ENCODE results near the gene BMAL1. TPM values are rescaled to one million over a fixed set of nuclear protein-coding genes. Genes with fewer than 3 reads are reported as not detected.

Gene BMAL1
- total RNA-seq, 2 experiments from 2014 or later, result 71.3 to 73.3 TPM

DNA sequence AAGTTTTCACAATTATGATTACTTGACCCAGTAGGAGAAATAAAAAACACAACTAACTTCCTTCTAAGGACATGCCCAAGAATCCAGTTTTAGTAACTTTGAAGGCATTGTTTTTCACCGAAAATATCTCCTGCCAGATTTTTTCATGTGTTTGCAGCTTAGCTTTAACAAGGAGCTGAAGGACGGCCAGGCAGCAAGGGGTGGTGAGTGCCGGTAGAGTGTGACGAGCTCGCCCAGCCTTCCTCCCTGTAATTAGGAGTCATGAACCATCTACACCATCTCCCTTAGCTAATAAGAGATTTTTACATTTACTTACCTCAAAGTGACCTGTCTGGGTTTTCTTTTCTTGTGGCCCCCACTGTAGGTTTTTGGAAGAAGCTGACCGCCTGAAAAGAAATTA lies 72.0 kb downstream of the BMAL1 start:
- Mint-ChIP-seq H3K9me3 (no peaks in the 10 kb centered on the region), H3K4me1 (ENCODE audit: low read depth) (peaks cover 37% of the 10 kb centered on the region), H3K27ac (no peak overlapping the region), H3K4me3 (no peak overlapping the region), H3K27me3 (no peaks in the 10 kb centered on the region), H3K36me3 (ENCODE audit: low read depth) (peaks cover 52% of the 10 kb centered on the region)
- TF ChIP-seq, protein P1, sequence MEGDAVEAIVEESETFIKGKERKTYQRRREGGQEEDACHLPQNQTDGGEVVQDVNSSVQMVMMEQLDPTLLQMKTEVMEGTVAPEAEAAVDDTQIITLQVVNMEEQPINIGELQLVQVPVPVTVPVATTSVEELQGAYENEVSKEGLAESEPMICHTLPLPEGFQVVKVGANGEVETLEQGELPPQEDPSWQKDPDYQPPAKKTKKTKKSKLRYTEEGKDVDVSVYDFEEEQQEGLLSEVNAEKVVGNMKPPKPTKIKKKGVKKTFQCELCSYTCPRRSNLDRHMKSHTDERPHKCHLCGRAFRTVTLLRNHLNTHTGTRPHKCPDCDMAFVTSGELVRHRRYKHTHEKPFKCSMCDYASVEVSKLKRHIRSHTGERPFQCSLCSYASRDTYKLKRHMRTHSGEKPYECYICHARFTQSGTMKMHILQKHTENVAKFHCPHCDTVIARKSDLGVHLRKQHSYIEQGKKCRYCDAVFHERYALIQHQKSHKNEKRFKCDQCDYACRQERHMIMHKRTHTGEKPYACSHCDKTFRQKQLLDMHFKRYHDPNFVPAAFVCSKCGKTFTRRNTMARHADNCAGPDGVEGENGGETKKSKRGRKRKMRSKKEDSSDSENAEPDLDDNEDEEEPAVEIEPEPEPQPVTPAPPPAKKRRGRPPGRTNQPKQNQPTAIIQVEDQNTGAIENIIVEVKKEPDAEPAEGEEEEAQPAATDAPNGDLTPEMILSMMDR (IDR thresholded peaks at IDR 0.05), result no peak
- no peaks in the 10 kb centered on the region for H3K27me3 ChIP-seq (ENCODE audit: control insufficient read depth in 1 of 2, insufficient read depth in 2 of 2, low read length in 2 of 2)
- H3K27ac ChIP-seq (ENCODE audit: low read depth in 1 of 2, low read length in 2 of 2), result no peak overlapping the region
- ChIA-PET CTCF (no interaction called here), POLR2A (interaction anchor here (1.0 kb wide), 1 partner anchor 141 kb away, joined by 3 read pairs; no protein-coding TSS in a partner anchor)
- DNase-seq (no peak), ATAC-seq (ENCODE audit: poor library complexity) (no peak)
- intact Hi-C loops (cut with DNase I, micrococcal nuclease), result no loop called here
- no peaks in the 10 kb centered on the region for H3K9me3 ChIP-seq (ENCODE audit: control insufficient read depth in 1 of 2, insufficient read depth in 1 of 2, low read length in 2 of 2)
- peaks cover 26% of the 10 kb centered on the region for H3K4me1 ChIP-seq (ENCODE audit: insufficient read depth, low read length)
- peaks cover 52% of the 10 kb centered on the region for H3K36me3 ChIP-seq (ENCODE audit: insufficient read depth, low read length)
- no peak overlapping the region for H3K4me3 ChIP-seq (ENCODE audit: low read length)

DNA sequence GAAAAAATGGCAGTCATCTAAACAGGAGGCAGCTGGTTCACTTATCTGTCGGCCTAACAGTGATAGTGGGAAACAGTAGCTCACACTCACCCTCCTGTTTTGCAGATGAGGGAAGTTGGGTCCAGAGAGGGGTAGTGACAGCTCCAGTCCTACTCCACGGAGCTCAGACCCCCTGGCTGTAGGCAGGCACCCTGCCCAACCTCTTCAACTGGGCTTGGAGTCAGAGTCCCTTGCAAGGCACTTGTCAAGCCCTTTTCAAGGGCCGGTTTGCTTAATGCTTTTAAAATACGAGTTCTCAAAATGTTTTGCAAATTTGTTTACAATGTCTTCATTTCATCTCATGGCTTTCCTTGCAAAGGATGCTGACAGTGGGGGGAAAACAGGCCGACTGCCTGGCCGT lies 75.1 kb downstream of the BMAL1 start:
- H3K27ac Mint-ChIP-seq, result peak overlapping the region; percentile 11
- CTCF ChIA-PET, result interaction anchor here (0.8 kb wide), 1 partner anchor 267 kb away, joined by 3 read pairs; no protein-coding TSS in a partner anchor
- H3K36me3 ChIP-seq (ENCODE audit: insufficient read depth, low read length), result peaks cover 79% of the 10 kb centered on the region

DNA sequence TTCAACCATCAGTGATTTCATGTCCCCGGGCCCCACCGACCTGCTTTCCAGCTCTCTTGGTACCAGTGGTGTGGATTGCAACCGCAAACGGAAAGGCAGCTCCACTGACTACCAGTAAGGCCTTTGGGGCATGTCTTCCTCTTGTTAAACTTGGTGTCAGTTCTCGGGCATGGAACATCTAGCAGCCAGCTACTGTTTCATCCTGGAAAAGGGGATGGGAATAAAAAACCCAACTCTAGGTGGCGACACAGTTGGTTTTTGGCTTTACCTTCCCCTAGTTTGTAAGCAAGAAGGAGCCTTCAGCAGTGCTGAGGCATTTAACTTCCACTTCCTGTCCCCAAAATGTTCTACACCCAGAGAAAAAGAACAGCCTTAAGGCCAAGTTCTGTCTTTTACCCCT lies 76.7 kb downstream of the BMAL1 start:
- H3K27me3 ChIP-seq (ENCODE audit: control insufficient read depth in 1 of 2, insufficient read depth in 2 of 2, low read length in 2 of 2), result no peaks in the 10 kb centered on the region
- POLR2A ChIA-PET, result no interaction called here
- H3K4me3 ChIP-seq (ENCODE audit: low read length), result no peak overlapping the region
- H3K36me3 Mint-ChIP-seq (ENCODE audit: low read depth), result peaks cover 84% of the 10 kb centered on the region
- no peak overlapping the region for H3K27ac ChIP-seq (ENCODE audit: low read depth in 1 of 2, low read length in 2 of 2)
- H3K27me3 Mint-ChIP-seq, result no peaks in the 10 kb centered on the region
- H3K27ac Mint-ChIP-seq, result no peak overlapping the region
- DNase-seq (no peak), ATAC-seq (ENCODE audit: poor library complexity) (no peak)
- no peaks in the 10 kb centered on the region for H3K9me3 Mint-ChIP-seq
- no peak overlapping the region for H3K4me3 Mint-ChIP-seq
- H3K36me3 ChIP-seq (ENCODE audit: insufficient read depth, low read length), result peaks cover 94% of the 10 kb centered on the region
- no peaks in the 10 kb centered on the region for H3K9me3 ChIP-seq (ENCODE audit: control insufficient read depth in 1 of 2, insufficient read depth in 1 of 2, low read length in 2 of 2)
- CTCF ChIA-PET, result no interaction called here
- TF ChIP-seq, protein P1 (IDR thresholded peaks at IDR 0.05), result no peak
- intact Hi-C loops (cut with DNase I, micrococcal nuclease), result no loop called here
- peaks cover 3% of the 10 kb centered on the region for H3K4me1 ChIP-seq (ENCODE audit: insufficient read depth, low read length)
- peaks cover 4% of the 10 kb centered on the region for H3K4me1 Mint-ChIP-seq (ENCODE audit: low read depth)

More for the DNA sequence above, 75.1 kb downstream of the BMAL1 start:
- H3K4me3 ChIP-seq (ENCODE audit: low read length), result no peak overlapping the region
- ATAC-seq (ENCODE audit: poor library complexity), result no peak
- POLR2A ChIA-PET, result no interaction called here
- TF ChIP-seq, protein P1 (IDR thresholded peaks at IDR 0.05), result no peak
- H3K9me3 Mint-ChIP-seq, result no peaks in the 10 kb centered on the region
- peaks cover 13% of the 10 kb centered on the region for H3K4me1 ChIP-seq (ENCODE audit: insufficient read depth, low read length)
- H3K4me3 Mint-ChIP-seq, result no peak overlapping the region
- no peaks in the 10 kb centered on the region for H3K27me3 Mint-ChIP-seq
- peaks cover 82% of the 10 kb centered on the region for H3K36me3 Mint-ChIP-seq (ENCODE audit: low read depth)
- no peak for DNase-seq
- no peaks in the 10 kb centered on the region for H3K9me3 ChIP-seq (ENCODE audit: control insufficient read depth in 1 of 2, insufficient read depth in 1 of 2, low read length in 2 of 2)
- intact Hi-C loops (cut with DNase I, micrococcal nuclease), result no loop called here
- peaks cover 18% of the 10 kb centered on the region for H3K4me1 Mint-ChIP-seq (ENCODE audit: low read depth)
- H3K27ac ChIP-seq (ENCODE audit: low read depth in 1 of 2, low read length in 2 of 2), result no peak overlapping the region
- no peaks in the 10 kb centered on the region for H3K27me3 ChIP-seq (ENCODE audit: control insufficient read depth in 1 of 2, insufficient read depth in 2 of 2, low read length in 2 of 2)

Data from CD4-positive, alpha-beta T cell (primary cell).